Brain microvascular endothelial cell (primary cell): ENCODE measurements around the gene SPATS1.
A peak's percentile ranks its signal among the peaks of the same experiment; 100 is the strongest.

Experiments
- DNase-seq: peaks from one replicate; pipeline ENCODE4 v3.0.0-alpha.2; 2020
- H3K27ac ChIP-seq: fragments of 250-450 bp; sonication (Bioruptor Pico); 2 replicates; pipeline ENCODE4 v1.5.1; 2020; ENCODE audit warnings: mild to moderate bottlenecking, moderate library complexity
- H3K27me3 ChIP-seq: fragments of 250-450 bp; sonication (Bioruptor Pico); replicated peaks from 2 replicates; pipeline ENCODE4 v1.5.1; 2020; ENCODE audit warnings: mild to moderate bottlenecking
- H3K36me3 ChIP-seq: fragments of 250-450 bp; sonication (Bioruptor Pico); replicated peaks from 2 replicates; pipeline ENCODE4 v1.5.1; 2020; ENCODE audit warnings: mild to moderate bottlenecking
- H3K4me3 ChIP-seq: 2 replicates; pipeline ENCODE4 v1.5.1; 2011; ENCODE audit warnings: low read depth, mild to moderate bottlenecking, control low read depth, low read length, moderate library complexity
- CTCF ChIP-seq: IDR thresholded peaks from 2 replicates; pipeline ENCODE4 v1.5.1; 2011; ENCODE audit warnings: low read depth, mild to moderate bottlenecking, moderate library complexity, low read length, control low read depth, inconsistent platforms; ENCODE audit errors: missing control alignments
- in situ Hi-C: cut with HindIII; loops from 2 replicates; pipeline ENCODE4 v1.10.0; 2017; ENCODE audit warnings: low sequenced_read_pairs, low pct_ligation_motif_present

SPATS1 gene

DNA sequence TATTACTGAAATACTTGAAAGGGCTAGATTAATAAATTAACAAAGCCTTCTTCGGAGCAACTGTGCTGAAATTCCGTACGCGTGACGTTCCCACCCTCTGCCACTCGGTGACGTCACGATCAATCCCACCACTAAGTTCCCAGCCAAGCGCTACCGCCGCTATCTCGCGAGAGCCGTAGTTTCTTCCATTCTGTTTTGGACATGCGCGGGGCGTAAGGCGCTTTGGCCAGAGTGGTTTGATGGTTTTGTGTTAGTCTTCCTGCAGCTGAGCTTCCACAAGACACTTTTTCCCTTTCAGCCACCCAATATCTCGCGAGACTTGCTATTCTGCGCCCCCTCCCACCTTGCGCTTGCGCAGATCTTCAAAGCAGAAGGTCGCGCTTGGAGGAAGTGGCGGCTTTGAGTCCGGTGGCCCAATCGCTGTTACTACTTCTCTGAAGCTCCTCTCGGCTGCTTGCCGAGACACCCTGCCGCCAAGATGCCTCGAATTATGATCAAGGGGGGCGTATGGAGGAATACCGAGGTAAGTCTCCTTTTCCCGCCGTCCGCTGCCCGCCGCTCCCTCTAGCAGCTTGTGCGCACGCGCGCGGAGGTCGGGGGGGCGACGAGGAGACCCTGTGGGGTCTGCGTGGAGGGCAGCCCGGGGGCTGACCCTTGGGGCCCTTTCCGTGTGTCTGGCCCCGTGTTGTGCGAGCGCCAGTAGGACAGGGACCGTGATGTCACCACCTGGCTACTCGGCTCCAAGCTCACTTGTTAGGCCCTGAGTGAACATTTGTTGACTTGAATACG lies 45.1 kb downstream of the SPATS1 start, which contains the start of gene CDC5L:
Gene CDC5L, plus strand, starts transcription at position 361 of the 789 bp plus-strand sequence. Its CDS starts 118 bp downstream, at position 479.
- DNase-seq, result peak; percentile 99
- Histone ChIP-seq H3K36me3 (peaks cover 15% of the 10 kb centered on the region), H3K27me3 (peaks cover 2% of the 10 kb centered on the region), H3K4me3 (peak within 1 kb of the TSS; percentile 86), H3K27ac (peak within 1 kb of the TSS; percentile 89)
- in situ Hi-C loops, result no loop called here
- no peak for TF ChIP-seq CTCF

DNA sequence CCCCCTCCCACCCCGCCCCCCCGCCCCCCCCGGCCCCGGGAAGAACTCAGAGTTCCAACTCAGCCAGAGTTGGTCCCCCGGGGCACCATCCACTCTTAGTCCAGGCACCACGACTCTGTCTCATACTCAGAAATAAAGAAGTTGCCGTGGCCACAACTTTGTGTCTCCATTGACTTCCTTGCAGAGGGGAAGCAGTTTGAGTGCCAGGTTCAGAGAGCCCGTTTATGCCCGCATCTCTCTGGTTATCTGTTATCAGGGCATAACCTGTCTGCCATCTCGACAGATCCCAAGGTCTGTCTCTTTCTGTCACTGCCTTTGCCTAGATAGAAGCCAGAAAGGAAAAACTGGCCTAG lies 45.7 kb downstream of the SPATS1 start:
- no peak for DNase-seq
- peaks cover 17% of the 10 kb centered on the region for H3K36me3 ChIP-seq
- in situ Hi-C loops, result no loop called here

DNA sequence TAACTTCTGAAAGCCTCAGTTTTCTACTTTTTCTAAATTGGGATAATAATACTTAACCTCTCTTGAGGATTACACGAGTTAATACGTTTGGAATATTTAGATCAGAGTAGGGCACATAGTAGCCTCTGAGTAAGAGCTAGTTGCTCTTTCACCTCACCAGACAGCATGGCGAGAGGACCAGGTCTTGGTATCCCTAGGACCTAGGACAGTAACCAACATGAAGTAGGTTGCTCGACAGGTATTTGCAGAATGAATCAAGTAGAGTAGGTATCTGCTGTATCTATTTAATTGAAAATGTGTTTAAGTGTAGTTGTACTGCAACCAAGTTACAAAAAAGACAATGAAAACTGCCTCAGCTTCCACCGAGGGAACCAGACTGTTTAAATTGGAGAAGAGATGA lies 46.4 kb downstream of the SPATS1 start:
- no peak for TF ChIP-seq CTCF
- Histone ChIP-seq H3K27ac (no peak overlapping the region), H3K4me3 (peak overlapping the region; percentile 86), H3K36me3 (peaks cover 25% of the 10 kb centered on the region), H3K27me3 (no peaks in the 10 kb centered on the region)
- DNase-seq, result no peak
- in situ Hi-C loops, result no loop called here

More for the DNA sequence above, 45.7 kb downstream of the SPATS1 start:
- TF ChIP-seq CTCF, result no peak
- Histone ChIP-seq H3K27me3 (no peaks in the 10 kb centered on the region), H3K27ac (no peak overlapping the region), H3K4me3 (peak overlapping the region; percentile 86)

- DNase-seq, result no peak
- Histone ChIP-seq H3K27ac (no peak overlapping the region), H3K4me3 (no peak overlapping the region), H3K27me3 (no peaks in the 10 kb centered on the region), H3K36me3 (peaks cover 35% of the 10 kb centered on the region)
- in situ Hi-C loops, result no loop called here
- no peak for TF ChIP-seq CTCF
Measured at GRCh38 chr6:44390158-44390683, 47.8 kb downstream of the SPATS1 start.
